Fibroblast of skin of left biceps (primary cell): ENCODE data around the gene DONSON.
"Not testable (repeated sequence)": the region's sequence is repeated elsewhere in the genome, so short reads cannot be mapped to it uniquely, and the experiment has no call there.

Source experiments
- DNase-seq, 2 experiments: peaks; one replicate each; pipeline ENCODE4 v3.0.0-alpha.2; 2013; ENCODE audit warnings: low read depth in 2 of 2

The DONSON gene, protein sequence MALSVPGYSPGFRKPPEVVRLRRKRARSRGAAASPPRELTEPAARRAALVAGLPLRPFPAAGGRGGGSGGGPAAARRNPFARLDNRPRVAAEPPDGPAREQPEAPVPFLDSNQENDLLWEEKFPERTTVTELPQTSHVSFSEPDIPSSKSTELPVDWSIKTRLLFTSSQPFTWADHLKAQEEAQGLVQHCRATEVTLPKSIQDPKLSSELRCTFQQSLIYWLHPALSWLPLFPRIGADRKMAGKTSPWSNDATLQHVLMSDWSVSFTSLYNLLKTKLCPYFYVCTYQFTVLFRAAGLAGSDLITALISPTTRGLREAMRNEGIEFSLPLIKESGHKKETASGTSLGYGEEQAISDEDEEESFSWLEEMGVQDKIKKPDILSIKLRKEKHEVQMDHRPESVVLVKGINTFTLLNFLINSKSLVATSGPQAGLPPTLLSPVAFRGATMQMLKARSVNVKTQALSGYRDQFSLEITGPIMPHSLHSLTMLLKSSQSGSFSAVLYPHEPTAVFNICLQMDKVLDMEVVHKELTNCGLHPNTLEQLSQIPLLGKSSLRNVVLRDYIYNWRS

DNA sequence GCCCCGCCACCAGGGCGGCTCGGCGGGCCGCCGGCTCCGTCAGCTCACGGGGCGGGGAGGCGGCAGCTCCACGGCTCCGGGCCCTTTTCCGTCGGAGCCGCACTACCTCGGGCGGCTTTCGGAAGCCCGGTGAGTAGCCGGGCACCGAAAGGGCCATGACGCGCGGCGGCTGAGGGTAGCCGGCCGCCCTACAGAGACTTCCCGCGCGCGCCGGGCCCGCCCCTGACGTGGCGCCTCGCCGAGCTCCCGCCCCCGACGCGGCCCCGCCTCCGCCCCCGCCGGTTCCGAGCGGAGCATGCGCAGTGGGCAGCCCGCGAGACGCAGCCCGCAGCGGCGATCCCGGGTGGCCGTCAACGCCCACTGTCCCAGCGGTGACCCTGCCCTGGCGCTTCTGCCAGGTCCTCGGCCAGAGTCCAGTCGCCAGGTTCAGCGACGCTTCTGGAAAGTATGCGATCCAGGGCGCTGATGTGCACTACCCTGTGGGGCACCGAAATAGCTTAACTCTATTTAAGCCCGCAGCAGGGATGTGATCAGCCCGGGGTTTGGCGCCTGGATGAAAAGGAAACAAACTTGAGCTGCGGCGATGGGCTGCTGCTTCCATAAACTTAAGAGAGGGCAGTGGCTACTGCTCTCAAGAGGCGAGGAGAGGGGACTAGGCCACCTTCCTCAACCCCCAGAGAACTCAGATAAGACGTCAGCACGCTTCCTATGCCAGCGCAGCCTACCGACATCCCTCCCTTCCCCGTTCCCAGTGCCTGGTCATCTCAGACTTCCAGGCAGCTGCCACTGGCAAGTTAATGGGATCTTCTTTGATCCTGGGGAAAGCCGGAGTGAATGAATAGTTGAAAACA lies at the start of gene DONSON:
Gene DONSON, minus strand, starts transcription at position 200 of the 851 bp plus-strand sequence. Its CDS starts 43 bp downstream, at position 157.
- DNase-seq, result peak; percentile 37 to 50

DNA sequence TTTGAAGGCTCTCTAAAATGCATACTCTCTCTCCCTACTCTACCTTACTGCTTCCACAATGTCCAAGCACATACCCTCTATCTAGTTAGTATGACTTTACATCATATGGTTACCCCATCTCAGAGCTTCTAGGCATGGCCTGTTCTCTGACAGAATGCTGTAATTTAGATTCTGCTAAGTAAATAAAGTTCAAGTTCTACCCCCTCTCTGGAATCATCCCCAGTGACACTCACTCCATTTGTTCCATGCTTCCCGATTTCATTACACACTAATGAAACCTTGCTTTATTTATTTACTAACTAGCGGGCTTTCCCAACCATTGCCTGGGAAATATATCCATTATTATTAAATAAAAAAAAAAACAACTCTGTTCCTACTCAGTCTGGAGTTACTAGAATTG lies 45.8 kb upstream of the DONSON start:
- DNase-seq, result no peak

DNA sequence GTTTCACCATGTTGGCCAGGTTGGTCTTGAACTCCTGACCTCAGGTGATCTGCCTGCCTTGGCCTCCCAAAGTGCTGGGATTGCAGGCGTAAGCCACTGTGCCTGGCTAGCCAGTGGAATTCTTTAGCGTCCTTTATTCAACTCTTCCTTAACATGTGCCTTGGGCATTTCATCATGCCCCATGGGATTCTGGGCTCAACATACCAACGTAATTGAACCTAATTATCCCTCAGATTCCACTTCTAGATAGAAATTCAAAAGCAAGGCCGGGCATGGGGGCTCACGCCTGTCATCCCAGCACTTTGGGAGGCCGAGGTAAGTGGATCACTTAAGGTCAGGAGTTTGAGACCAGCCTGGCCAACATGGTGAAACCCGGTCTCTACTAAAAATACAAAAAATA lies 37.7 kb upstream of the DONSON start:
- DNase-seq, result not testable (repeated sequence)

DNA sequence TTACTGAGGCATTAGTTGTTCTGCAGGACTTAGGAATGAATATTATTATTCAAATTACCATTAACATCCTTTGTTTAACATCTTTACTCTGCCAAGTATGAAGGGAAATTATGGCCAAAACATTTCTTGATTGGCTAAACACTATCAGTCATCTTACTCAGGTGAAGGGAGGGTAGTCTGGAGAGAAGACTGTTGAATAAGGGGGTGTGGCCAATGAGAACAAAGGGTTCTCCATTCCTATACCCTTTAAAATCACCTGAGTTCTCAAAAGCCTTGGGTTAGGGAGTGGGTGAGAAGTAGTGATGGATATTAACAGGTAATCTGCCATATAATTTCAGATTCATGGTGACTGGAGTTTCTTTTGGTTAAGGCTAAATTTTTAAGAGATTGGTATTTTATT lies 33.8 kb upstream of the DONSON start:
- DNase-seq, result no peak

DNA sequence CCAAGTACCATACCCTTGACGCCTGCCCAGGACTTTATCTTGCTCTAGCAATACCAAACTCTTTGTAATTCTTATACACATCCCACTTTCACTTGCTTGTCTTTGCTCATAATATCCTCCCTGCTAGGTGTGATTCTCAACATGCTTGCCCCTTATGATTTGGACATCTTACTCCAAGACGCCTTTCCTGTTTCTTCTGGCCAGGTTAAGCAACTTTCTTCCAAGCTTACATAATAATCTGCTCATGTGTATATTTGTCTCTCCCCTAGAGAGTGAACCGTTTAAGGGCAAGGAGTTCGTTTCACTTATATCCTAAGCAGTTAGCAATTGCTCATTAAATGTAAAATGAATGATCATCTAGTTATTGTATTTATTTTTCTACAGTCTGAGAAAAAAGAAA lies 31.2 kb upstream of the DONSON start:
- no peak for DNase-seq

DNA sequence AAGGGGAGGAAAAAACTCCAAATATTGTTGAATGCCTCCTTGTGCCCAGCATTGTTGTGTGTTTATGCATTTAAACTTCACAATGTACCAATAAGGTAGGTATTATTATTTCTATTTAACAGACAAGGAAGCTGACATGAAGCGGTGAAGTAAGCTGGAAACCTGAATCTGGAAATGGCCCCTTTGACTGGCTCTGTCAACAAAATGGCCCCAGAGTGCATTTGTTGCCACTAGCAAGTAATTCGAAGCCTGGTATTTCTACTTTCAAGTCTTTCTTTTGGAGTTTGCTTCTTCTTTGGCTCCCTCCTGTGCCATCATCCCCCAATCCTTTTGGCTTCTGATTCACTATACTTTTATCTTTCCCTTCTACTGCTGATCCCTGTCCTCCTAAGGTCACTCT lies 29.9 kb upstream of the DONSON start:
- no peak for DNase-seq

DNA sequence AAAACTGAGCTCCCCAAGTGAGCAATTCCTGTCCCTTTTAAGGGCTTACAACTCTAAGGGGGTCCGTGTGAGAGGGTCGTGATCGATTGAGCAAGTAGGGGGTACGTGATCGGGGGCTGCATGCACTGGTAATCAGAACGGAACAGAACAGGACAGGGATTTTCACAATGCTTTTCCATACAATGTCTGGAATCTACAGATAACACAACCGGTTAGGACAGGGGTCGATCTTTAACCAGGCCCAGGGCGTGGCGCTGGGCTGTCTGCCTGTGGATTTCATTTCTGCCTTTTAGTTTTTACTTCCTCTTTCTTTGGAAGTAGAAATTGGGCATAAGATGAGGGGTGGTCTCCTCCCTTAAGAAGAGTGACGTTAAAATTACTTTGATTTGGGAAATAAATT lies 29.1 kb upstream of the DONSON start:
- not testable (repeated sequence) for DNase-seq

DNA sequence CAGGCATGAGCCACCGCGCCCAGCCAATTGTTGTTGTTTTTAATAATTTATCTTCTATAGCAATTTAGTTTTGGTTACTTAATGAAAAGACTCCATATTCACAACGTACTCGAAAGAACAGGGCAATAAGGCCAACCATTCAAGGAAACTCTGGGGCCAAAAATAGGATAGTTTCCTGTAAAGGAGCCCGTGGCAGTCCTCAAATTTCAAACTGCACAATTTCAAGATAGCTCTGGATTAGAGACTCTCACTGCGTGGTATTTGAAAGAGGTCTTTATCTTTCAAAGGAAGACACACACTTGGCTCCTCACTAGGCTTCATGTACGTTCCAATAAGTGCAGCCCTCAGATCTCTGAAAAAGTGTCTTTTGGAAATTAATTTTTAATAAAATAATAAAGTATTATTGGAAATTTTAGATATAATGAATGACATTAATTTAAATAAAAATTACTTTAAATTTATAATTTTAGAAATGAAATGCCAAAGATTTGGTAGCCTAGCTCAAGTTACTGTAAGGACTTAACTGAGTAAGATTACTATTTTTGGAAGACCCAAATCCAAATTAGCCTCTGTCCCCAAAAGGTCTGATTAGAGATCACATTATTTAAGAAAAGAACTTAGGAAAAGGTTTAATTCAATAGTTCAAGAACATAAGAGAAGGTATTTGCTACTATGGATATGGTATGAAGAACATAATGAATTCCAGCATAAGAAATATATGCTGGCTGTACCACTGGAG lies 22.7 kb upstream of the DONSON start:
- no peak for DNase-seq

DNA sequence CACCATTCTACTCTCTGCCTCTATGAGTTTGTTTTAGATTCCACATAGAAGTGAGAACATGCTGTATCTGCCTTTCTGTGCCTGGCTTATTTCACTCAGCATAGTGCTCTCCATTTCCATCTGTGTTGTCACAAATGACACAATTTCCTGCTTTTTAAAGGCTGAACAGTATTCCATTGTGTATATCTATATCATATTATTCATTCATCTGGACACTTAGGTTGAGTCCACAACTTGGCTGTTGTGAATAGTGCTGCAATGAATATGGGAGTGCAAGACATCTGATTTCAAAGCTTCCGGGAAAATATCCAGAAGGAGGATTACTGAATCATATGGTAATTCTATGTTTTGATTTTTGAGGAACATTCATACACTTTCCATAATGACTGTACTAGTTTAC lies 20.1 kb upstream of the DONSON start:
- DNase-seq, result no peak

DNA sequence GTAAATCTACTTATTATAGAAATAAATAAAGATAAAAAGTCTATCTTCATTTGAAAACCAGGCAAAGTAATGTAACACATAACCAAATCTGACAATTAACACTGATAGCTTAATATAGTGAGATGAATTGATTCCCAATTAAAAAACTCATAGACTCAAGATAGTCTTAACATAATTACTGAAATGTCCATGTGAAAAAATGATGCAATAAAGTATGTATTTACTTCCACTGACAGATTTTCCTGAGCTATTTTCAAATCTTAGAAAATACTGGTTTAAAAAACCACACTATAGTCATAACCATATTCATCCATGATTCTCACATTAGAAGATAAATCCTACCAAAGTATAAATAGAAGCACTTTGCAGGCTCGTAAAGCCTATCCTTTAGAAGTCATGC lies 9.6 kb upstream of the DONSON start:
- no peak for DNase-seq

DNA sequence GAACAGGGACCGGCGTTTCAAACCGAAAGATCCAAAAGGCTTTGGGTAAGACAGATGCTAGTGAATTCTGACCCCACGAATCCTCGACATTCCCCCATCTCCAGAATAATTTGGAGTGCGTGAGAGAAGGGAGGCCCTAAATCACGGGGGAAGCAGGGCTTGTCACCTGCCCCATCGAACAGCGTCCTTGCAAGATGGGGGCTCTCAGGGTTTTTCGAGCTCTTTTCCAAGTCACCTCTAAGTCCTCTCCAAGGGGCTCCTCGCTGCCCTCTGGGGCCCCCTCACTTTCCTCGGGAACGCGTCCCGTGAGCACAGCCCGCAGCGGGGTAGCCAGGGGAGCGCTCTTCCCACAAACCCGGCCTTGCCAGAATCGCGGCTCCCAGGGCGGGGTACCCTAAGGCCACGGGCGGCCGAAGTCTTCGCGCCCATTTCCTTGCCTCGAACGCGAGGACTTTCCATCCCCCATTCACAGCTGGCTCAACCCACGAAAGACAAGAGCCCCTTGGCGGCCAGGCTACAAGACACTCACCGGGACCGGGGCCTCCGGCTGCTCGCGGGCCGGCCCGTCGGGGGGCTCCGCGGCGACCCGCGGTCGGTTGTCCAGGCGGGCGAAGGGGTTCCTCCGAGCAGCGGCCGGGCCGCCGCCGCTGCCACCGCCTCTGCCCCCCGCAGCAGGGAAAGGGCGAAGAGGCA lies 546 bp downstream of the DONSON start:
- no peak for DNase-seq

DNA sequence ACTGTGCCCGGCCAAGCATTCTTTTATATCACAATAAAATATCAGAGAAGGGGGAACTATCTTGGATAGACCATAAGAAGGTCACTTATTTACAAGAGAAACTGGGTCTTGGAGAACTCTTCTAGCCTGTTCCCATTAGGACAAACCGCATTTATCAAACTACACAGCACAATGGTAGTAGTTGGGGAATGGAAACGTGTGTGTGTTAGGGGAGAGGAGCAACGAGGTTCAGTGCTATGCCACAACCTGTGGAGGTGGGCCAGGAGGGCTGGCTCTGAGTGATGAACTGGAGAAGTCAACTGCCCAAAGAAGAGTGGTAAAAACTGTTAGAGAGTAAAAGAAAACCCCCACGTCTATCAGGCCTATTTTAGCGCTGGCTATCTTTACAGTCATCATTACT lies 1.6 kb downstream of the DONSON start:
- no peak for DNase-seq

DNA sequence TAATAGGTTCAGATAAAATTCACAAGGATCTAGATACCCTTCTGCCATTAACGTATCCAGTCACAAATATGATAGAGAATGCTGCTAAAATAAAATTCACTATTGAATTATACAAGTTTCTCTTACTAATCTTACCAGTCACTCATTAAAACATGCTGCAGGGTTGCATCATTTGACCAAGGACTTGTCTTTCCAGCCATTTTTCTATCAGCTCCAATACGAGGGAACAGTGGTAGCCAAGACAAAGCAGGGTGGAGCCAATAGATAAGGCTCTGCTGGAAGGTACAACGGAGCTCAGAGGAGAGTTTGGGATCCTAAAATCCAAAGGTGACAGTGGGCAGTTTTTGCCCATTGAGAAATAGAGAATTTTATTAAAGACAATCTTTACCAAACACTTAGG lies 4.0 kb downstream of the DONSON start:
- DNase-seq, result no peak

DNA sequence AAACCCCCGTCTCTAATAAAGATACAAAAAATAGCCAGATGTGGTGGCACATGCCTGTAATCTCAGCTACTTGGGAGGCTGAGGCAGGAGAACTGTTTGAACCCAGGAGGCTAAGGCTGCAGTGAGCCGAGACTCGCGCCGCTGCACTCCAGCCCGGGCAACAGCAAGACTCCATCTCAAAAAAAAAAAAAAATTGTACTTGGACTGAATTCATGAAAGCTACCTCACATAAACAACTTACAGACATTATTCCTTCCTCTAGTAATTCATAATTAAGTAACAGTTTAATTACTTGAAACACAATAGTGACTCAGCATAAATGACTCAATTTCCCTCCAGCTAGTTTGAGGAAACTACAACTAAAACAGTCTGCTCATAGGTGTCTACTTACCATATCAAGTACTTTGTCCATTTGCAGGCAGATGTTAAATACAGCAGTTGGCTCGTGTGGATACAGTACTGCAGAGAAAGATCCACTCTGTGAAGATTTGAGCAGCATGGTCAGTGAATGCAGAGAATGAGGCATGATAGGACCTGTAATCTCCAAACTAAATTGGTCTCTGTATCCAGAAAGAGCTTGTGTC lies 9.4 kb downstream of the DONSON start:
- DNase-seq, result no peak

DNA sequence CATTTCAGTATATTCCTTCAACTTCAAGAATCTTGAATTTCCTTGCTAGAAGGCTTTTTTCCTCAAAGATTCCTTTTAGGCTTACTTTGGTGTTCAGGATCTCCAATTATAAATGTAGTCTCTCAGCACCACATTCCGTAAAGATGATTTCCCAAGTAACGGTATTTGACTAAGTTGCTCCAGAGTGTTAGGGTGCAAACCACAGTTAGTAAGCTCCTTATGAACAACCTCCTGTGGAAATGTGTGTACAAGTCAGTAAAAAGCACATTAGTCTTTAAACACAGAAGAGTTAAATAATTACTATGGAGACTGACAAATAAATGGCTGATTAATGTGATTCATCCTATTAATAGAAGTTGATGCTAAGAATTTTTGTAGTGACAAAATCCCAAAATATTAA lies 10.3 kb downstream of the DONSON start:
- DNase-seq, result peak; percentile 21 to 26

DNA sequence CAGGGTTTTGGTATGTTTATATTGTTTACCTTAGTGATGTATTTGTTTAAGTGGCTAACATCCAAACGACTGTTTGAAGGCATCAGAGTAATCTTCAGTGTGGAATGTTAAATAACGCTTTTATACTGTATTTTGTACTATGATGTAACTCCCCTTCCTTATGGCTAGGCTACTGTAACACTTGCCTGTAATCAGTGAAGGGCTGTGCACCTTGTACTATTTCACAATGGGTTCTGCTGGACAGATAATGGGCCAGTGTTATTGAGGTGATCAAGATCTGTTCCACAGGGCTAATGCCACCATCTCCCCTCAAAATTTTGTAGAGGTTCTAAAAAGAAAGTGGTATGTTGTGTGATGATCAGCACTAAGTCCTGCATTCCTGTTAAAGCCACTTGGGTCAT lies 11.7 kb downstream of the DONSON start:
- not testable (repeated sequence) for DNase-seq

DNA sequence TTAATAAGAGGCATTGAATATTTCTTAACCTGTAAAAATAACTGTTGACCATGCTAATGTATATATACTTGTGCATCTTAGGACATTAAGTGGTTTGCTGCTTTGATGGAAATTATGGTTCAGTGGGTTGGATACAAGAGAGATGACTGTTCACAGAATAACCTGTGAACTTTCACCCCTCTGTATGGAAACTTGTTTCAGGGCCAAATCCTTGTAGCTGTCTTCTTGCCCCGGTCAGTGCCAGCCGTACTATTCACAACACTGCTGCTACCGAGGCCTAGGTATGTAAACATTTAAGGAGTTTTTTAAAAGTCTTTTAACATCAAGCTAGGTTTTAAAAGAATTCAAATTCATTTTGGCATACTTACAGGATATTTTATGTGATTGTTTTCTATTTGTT lies 16.1 kb downstream of the DONSON start:
- DNase-seq, result no peak

DNA sequence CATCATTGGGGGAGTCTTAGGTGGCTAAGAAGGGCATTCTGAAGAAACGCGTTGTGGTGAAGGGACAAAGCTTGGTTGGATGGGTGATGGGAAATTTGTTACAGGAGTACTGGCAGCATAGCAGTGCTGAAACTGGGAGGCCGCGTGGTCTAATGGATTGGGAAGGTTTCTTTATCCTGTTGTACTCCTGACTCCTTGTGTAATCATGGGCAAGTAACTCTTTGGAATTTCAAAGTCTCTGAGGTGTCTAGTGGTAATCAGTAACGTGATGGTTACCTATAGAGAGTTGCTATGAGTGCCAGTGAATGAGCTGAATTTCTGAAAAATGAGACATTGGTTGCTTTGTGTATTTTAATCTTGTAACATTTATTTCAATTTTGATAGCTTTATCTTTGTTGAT lies 18.5 kb downstream of the DONSON start:
- DNase-seq, result no peak

DNA sequence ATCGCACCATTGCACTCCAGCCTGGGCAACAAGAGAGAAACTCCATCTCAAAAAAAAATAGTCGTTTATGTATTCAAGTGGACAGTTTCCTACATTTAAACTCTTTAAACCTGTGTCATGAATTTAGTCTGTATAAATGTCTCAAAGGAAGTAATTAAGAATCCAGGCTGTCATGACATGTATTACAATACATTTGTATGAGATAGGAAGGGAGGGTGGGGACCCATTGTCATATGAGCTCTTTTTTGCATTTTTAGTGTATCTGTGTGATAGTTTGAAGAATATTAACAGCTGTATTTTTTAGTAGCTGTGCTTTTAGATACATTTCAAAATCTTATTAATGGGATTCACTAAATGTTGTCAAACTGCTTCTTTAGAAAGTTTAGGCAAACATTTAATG lies 20.0 kb downstream of the DONSON start:
- DNase-seq, result no peak

DNA sequence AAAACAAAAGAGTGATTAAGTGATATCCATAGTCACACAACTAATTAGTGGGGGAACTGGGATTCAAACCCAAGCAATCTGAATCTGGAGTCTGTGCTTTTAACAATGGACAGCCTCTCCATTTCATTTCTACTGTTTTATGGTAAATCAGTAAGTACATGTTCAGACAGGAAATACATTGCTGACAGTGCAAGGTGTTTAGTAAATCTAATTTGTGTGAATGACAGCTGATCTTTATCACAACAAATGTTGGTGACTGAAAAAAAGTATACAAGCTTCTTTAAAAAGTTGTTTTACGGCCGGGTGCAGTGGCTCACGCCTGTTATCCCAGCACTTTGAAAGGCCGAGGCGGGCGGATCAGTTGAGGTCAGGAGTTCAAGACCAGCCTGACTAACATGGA lies 20.6 kb downstream of the DONSON start:
- no peak for DNase-seq

DNA sequence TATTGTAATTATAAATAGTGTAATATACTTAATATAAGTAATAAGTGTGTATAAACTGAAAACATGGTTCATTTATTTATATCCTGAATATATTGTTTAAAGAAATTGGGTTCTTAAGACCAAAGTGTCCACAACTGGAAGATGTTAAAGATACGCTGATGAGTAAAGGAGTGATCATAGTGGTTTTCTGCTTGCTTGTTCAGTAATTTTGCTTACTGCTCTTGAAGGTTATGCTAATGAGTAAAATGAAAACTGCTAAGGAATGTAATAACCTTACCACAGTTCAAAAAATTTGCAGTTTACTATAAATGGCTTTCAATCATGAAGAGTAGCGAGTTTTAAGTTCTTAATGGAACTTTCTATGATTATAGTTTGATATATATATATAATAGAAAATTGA lies 22.0 kb downstream of the DONSON start:
- DNase-seq, result no peak
